ENCODE measurements around the gene BAZ2B.

BAZ2B gene

GRCh38 chr2:159526433-159526832 lies 89.9 kb downstream of the BAZ2B start:
- no peak for DNase-seq

- no peak for DNase-seq
These were observed 91.3 kb downstream of the BAZ2B start for GRCh38 chr2:159525012-159525411.

GRCh38 chr2:159521272-159521671 lies 95.1 kb downstream of the BAZ2B start:
- DNase-seq, result no peak

- DNase-seq, result peak; percentile 8
These were observed 97.9 kb downstream of the BAZ2B start for GRCh38 chr2:159518321-159519005.

GRCh38 chr2:159516241-159516758 lies 100.0 kb downstream of the BAZ2B start:
- peak; percentile 89 for DNase-seq

GRCh38 chr2:159515441-159515840 lies 100.9 kb downstream of the BAZ2B start:
- DNase-seq, result no peak

GRCh38 chr2:159513745-159514144 lies 102.6 kb downstream of the BAZ2B start:
- DNase-seq, result no peak

- DNase-seq, result no peak
These were observed 108.2 kb downstream of the BAZ2B start for GRCh38 chr2:159508140-159508539.

GRCh38 chr2:159506764-159507440 lies 109.4 kb downstream of the BAZ2B start:
- DNase-seq, result no peak

- no peak for DNase-seq
These were observed 110.1 kb downstream of the BAZ2B start for GRCh38 chr2:159506202-159506601.

- DNase-seq, result no peak
These were observed 111.2 kb downstream of the BAZ2B start for GRCh38 chr2:159505196-159505595.

GRCh38 chr2:159501743-159502142 lies 114.6 kb downstream of the BAZ2B start:
- DNase-seq, result no peak

- peak; percentile 86 for DNase-seq
These were observed 118.5 kb downstream of the BAZ2B start for GRCh38 chr2:159497847-159498246.

- DNase-seq, result peak; percentile 66
These were observed 119.1 kb downstream of the BAZ2B start for GRCh38 chr2:159497256-159497655.

- no peak for DNase-seq
These were observed 126.9 kb downstream of the BAZ2B start for GRCh38 chr2:159489476-159489875.

GRCh38 chr2:159484532-159484931 lies 131.8 kb downstream of the BAZ2B start:
- peak; percentile 79 for DNase-seq

GRCh38 chr2:159476329-159476728 lies 140.0 kb downstream of the BAZ2B start:
- no peak for DNase-seq

GRCh38 chr2:159475793-159476192 lies 140.6 kb downstream of the BAZ2B start:
- DNase-seq, result no peak

GRCh38 chr2:159471340-159471739 lies 145.0 kb downstream of the BAZ2B start:
- DNase-seq, result no peak

GRCh38 chr2:159468257-159468656 lies 148.1 kb downstream of the BAZ2B start:
- DNase-seq, result no peak

GRCh38 chr2:159462961-159463360 lies 153.4 kb downstream of the BAZ2B start:
- DNase-seq, result no peak

GRCh38 chr2:159462201-159462785 lies 154.1 kb downstream of the BAZ2B start:
- no peak for DNase-seq

- no peak for DNase-seq
These were observed 155.3 kb downstream of the BAZ2B start for GRCh38 chr2:159461076-159461475.

GRCh38 chr2:159460227-159460626 lies 156.1 kb downstream of the BAZ2B start:
- DNase-seq, result no peak

Data from NCI-H69 (cell line).